Endometrial microvascular endothelial cells (primary cell): ENCODE measurements around the gene SLC9A3. TPM values are rescaled to one million over a fixed set of nuclear protein-coding genes. Genes with fewer than 3 reads are reported as not detected.

Experiments used
- in situ Hi-C: cut with HindIII; loops from 2 replicates; pipeline ENCODE4 v1.10.0; 2017; ENCODE audit warnings: low sequenced_read_pairs, low pct_unique_long_range_greater_than_20kb; ENCODE audit errors: inconsistent ontology term
- total RNA-seq: library from RNA; depleted of rRNA; stranded (reverse); fragments of >200 nt; gene quantifications from one replicate; pipeline ENCODE4 v1.2.3, GENCODE V29; 2015; ENCODE audit errors: inconsistent ontology term

SLC9A3 gene
- total RNA-seq = 2.0 TPM

GRCh38 chr5:524234-524972 lies at the start of gene SLC9A3:
Gene SLC9A3, minus strand, starts transcription at chr5:524449.
- in situ Hi-C loops = no loop called here

- in situ Hi-C loops = no loop called here
These were observed 49.7 kb upstream of the SLC9A3 start for GRCh38 chr5:573976-574375.

- in situ Hi-C loops = no loop called here
These were observed 49.0 kb upstream of the SLC9A3 start for GRCh38 chr5:573206-573605.

GRCh38 chr5:572398-573019 lies 48.3 kb upstream of the SLC9A3 start:
- in situ Hi-C loops = no loop called here

- in situ Hi-C loops = no loop called here
These were observed 47.5 kb upstream of the SLC9A3 start for GRCh38 chr5:571791-572190.

GRCh38 chr5:570886-571285 lies 46.6 kb upstream of the SLC9A3 start:
- in situ Hi-C loops = no loop called here

GRCh38 chr5:570446-570845 lies 46.2 kb upstream of the SLC9A3 start:
- in situ Hi-C loops = no loop called here

GRCh38 chr5:569868-570361 lies 45.7 kb upstream of the SLC9A3 start:
- in situ Hi-C loops = no loop called here

- in situ Hi-C loops = no loop called here
These were observed 45.2 kb upstream of the SLC9A3 start for GRCh38 chr5:569358-569867.

- in situ Hi-C loops = no loop called here
These were observed 44.6 kb upstream of the SLC9A3 start for GRCh38 chr5:568809-569208.

- in situ Hi-C loops = no loop called here
These were observed 44.0 kb upstream of the SLC9A3 start for GRCh38 chr5:568061-568781.

- in situ Hi-C loops = no loop called here
These were observed 43.4 kb upstream of the SLC9A3 start for GRCh38 chr5:567664-568060.

GRCh38 chr5:566636-567309 lies 42.5 kb upstream of the SLC9A3 start:
- in situ Hi-C loops = no loop called here

GRCh38 chr5:565782-566440 lies 41.7 kb upstream of the SLC9A3 start:
- in situ Hi-C loops = no loop called here

- in situ Hi-C loops = no loop called here
These were observed 37.2 kb upstream of the SLC9A3 start for GRCh38 chr5:561408-561807.

- in situ Hi-C loops = no loop called here
These were observed 36.5 kb upstream of the SLC9A3 start for GRCh38 chr5:560792-561166.

- in situ Hi-C loops = no loop called here
These were observed 34.7 kb upstream of the SLC9A3 start for GRCh38 chr5:558871-559503.

- in situ Hi-C loops = no loop called here
These were observed 34.1 kb upstream of the SLC9A3 start for GRCh38 chr5:558326-558725.
